H1 (cell line): ENCODE data around the gene SEMA4D. TPM values are rescaled to one million over a fixed set of nuclear protein-coding genes. Genes with fewer than 3 reads are reported as not detected.

Source experiments
- CTCF ChIA-PET: fragments of 300-600 bp; sonication (Branson Sonifier 250); formaldehyde crosslinking; loops from one replicate; lab custom pipeline; 2021; ENCODE audit not compliant: partially characterized antibody; lab: Charles Lee
- POLR2A ChIA-PET: fragments of 300-600 bp; sonication (Branson Sonifier 250); formaldehyde crosslinking; loops from one replicate; lab custom pipeline; 2021; ENCODE audit warnings: inconsistent platforms; ENCODE audit not compliant: partially characterized antibody; lab: Charles Lee
- DNase-seq, 2 experiments: peaks; one replicate each; pipeline versions ENCODE4 v3.0.0 to v3.0.0-alpha.2; 2010 to 2022; ENCODE audit warnings: low spot score in 2 of 2, low read depth in 1 of 2, mixed read lengths in 1 of 2
- FAIRE-seq: peaks from 2 replicates; lab custom pipeline; 2011; peaks lifted over from hg19 to GRCh38; lab: Jason Lieb, UNC
- H2AFZ ChIP-seq: 2 replicates; pipeline ENCODE4 v1.8.1; 2012; ENCODE audit warnings: low read length, inconsistent platforms
- H2AK5ac ChIP-seq: 2 replicates; pipeline ENCODE4 v1.6.1; 2013; ENCODE audit warnings: low read depth, low read length
- H2BK120ac ChIP-seq: replicated peaks from 2 replicates; pipeline ENCODE3; 2013; ENCODE audit warnings: low read depth, low read length, inconsistent platforms
- H2BK12ac ChIP-seq: 2 replicates; pipeline ENCODE4 v1.6.1; 2013; ENCODE audit warnings: low read depth, low read length
- H2BK15ac ChIP-seq: 2 replicates; pipeline ENCODE4 v1.6.1; 2013; ENCODE audit warnings: low read length
- H2BK20ac ChIP-seq: 2 replicates; pipeline ENCODE4 v1.6.1; 2013; ENCODE audit warnings: low read length
- H2BK5ac ChIP-seq: 2 replicates; pipeline ENCODE4 v1.6.1; 2013; ENCODE audit warnings: low read depth, low read length
- H3K14ac ChIP-seq: 2 replicates; pipeline ENCODE4 v1.6.1; 2013; ENCODE audit warnings: inconsistent platforms; ENCODE audit not compliant: insufficient read length
- H3K18ac ChIP-seq: 2 replicates; pipeline ENCODE4 v1.6.1; 2013; ENCODE audit warnings: low read length; ENCODE audit errors: extremely low read depth
- H3K23ac ChIP-seq: 2 replicates; pipeline ENCODE4 v1.6.1; 2013; ENCODE audit warnings: inconsistent platforms; ENCODE audit not compliant: insufficient read length
- H3K23me2 ChIP-seq: 2 replicates; pipeline ENCODE4 v1.6.1; 2013; ENCODE audit warnings: low read depth, low read length
- H3K27ac ChIP-seq: 2 replicates; pipeline ENCODE4 v1.6.1; 2011; ENCODE audit warnings: low read depth, low read length, inconsistent platforms
- H3K27me3 ChIP-seq, 4 experiments: replicated peaks in 1 of 4; 1 replicate in 1 of 4; 2 replicates in 3 of 4; pipeline versions ENCODE4 v1.6.1 to v1.8.1; 2011 to 2013; ENCODE audit warnings: low read length in 3 of 4, mild to moderate bottlenecking in 3 of 4, inconsistent platforms in 2 of 4, mixed read lengths in 2 of 4, moderate library complexity in 1 of 4; ENCODE audit not compliant: control insufficient read depth in 3 of 4, insufficient read depth in 3 of 4; ENCODE audit errors: extremely low read depth in 1 of 4
- H3K36me3 ChIP-seq, 4 experiments: 2 replicates each; pipeline versions ENCODE4 v1.6.1 to v1.8.1; 2011 to 2013; ENCODE audit warnings: mild to moderate bottlenecking in 4 of 4, low read length in 3 of 4, moderate library complexity in 2 of 4, control low read depth in 1 of 4, inconsistent platforms in 1 of 4; ENCODE audit not compliant: insufficient read depth in 4 of 4, control insufficient read depth in 2 of 4
- H3K4ac ChIP-seq: replicated peaks from 2 replicates; pipeline ENCODE3; 2013; ENCODE audit warnings: low read length, low read depth, mixed read lengths, inconsistent platforms; ENCODE audit not compliant: insufficient read length
- H3K4me1 ChIP-seq, 4 experiments: replicated peaks in 1 of 4; 1 replicate in 1 of 4; 2 replicates in 3 of 4; pipeline versions ENCODE4 v1.6.1 to v1.8.1; 2011 to 2013; ENCODE audit warnings: low read length in 3 of 4, inconsistent platforms in 2 of 4, mixed read lengths in 1 of 4; ENCODE audit not compliant: insufficient read depth in 4 of 4, control insufficient read depth in 3 of 4
- H3K4me2 ChIP-seq, 2 experiments: 2 replicates each; pipeline versions ENCODE4 v1.6.1 to v1.8.1; 2011 to 2013; ENCODE audit warnings: low read depth in 2 of 2, low read length in 2 of 2, control low read depth in 1 of 2, inconsistent platforms in 1 of 2, mild to moderate bottlenecking in 1 of 2; ENCODE audit not compliant: insufficient read depth in 1 of 2
- H3K4me3 ChIP-seq, 4 experiments: fragments of 200-600, 300-600 bp in 1 of 4; sonication (generic), shearing (Covaris generic), sonication (Bioruptor Twin) in 1 of 4; 2 replicates each; pipeline versions ENCODE4 v1.5.1 to v1.8.1; 2011 to 2016; ENCODE audit warnings: low read length in 4 of 4, low read depth in 3 of 4, control low read depth in 2 of 4, inconsistent platforms in 2 of 4, mild to moderate bottlenecking in 2 of 4, mixed read lengths in 1 of 4, moderate library complexity in 1 of 4; ENCODE audit not compliant: insufficient read depth in 2 of 4; ENCODE audit errors: extremely low read depth in 1 of 4
- H3K56ac ChIP-seq: replicated peaks from 2 replicates; pipeline ENCODE3; 2013; ENCODE audit warnings: low read depth, mild to moderate bottlenecking, mixed read lengths, low read length, inconsistent platforms; ENCODE audit not compliant: insufficient read length
- H3K79me1 ChIP-seq: 2 replicates; pipeline ENCODE4 v1.6.1; 2013; ENCODE audit warnings: low read depth, low read length, control low read depth
- H3K79me2 ChIP-seq, 2 experiments: 2 replicates each; pipeline versions ENCODE4 v1.6.1 to v1.8.1; 2012 to 2013; ENCODE audit warnings: low read length in 2 of 2, mild to moderate bottlenecking in 2 of 2, inconsistent platforms in 1 of 2; ENCODE audit not compliant: insufficient read depth in 2 of 2, control insufficient read depth in 1 of 2
- H3K9ac ChIP-seq, 4 experiments: replicated peaks in 1 of 4; 1 replicate in 1 of 4; 2 replicates in 3 of 4; pipeline versions ENCODE4 v1.6.1 to v1.8.1; 2011 to 2013; ENCODE audit warnings: low read depth in 3 of 4, low read length in 3 of 4, control low read depth in 2 of 4, mild to moderate bottlenecking in 2 of 4, moderate library complexity in 2 of 4, inconsistent platforms in 1 of 4; ENCODE audit errors: extremely low read depth in 1 of 4
- H3K9me3 ChIP-seq, 2 experiments: 2 replicates each; pipeline versions ENCODE4 v1.6.1 to v1.8.1; 2012 to 2013; ENCODE audit warnings: mild to moderate bottlenecking in 2 of 2, moderate library complexity in 2 of 2, control low read depth in 1 of 2, inconsistent platforms in 1 of 2, low read depth in 1 of 2, low read length in 1 of 2, mixed read lengths in 1 of 2; ENCODE audit not compliant: insufficient read depth in 2 of 2
- H4K20me1 ChIP-seq, 2 experiments: replicated peaks in 1 of 2; 2 replicates each; pipeline versions ENCODE3 to v1.8.1; 2011 to 2013; ENCODE audit warnings: inconsistent platforms in 2 of 2, low read length in 2 of 2, mild to moderate bottlenecking in 1 of 2; ENCODE audit not compliant: insufficient read depth in 2 of 2, control insufficient read depth in 1 of 2
- H4K5ac ChIP-seq: 2 replicates; pipeline ENCODE4 v1.6.1; 2013; ENCODE audit warnings: low read length, low read depth, mixed read lengths, inconsistent platforms; ENCODE audit not compliant: insufficient read length
- H4K8ac ChIP-seq: 2 replicates; pipeline ENCODE4 v1.8.0; 2013; ENCODE audit warnings: mild to moderate bottlenecking, moderate library complexity, low read length, inconsistent platforms; ENCODE audit not compliant: insufficient read depth; ENCODE audit errors: extremely low read depth
- H4K91ac ChIP-seq: replicated peaks from 2 replicates; pipeline ENCODE3; 2013; ENCODE audit warnings: low read length, mixed read lengths, inconsistent platforms; ENCODE audit not compliant: insufficient read length
- ASH2L ChIP-seq: fragments of 200-600, 300-600 bp; sonication (generic); IDR thresholded peaks from one replicate; pipeline ENCODE4 v1.7.1; 2017; ENCODE audit warnings: low read length
- CREB1 ChIP-seq: IDR thresholded peaks from 2 replicates; pipeline ENCODE4 v1.6.1; 2012; ENCODE audit warnings: inconsistent platforms
- EP300 ChIP-seq, 2 experiments: IDR thresholded peaks; 1 replicate in 1 of 2; 2 replicates in 1 of 2; pipeline ENCODE4 v1.6.1; 2011 to 2012; ENCODE audit warnings: low read depth in 2 of 2, low read length in 2 of 2, mild to moderate bottlenecking in 2 of 2, borderline replicate concordance in 1 of 2, inconsistent platforms in 1 of 2, moderate library complexity in 1 of 2
- GABPA ChIP-seq: IDR thresholded peaks from 2 replicates; pipeline ENCODE4 v1.6.1; 2011; ENCODE audit warnings: mild to moderate bottlenecking, low read length, moderate library complexity, borderline replicate concordance; ENCODE audit not compliant: insufficient read depth
- POLR2A ChIP-seq, 2 experiments: IDR thresholded peaks; 1 replicate in 1 of 2; 2 replicates in 1 of 2; pipeline ENCODE4 v1.6.1; 2011; ENCODE audit warnings: low read depth in 2 of 2, low read length in 2 of 2, mild to moderate bottlenecking in 2 of 2; ENCODE audit errors: control extremely low read depth in 1 of 2
- RXRA ChIP-seq: IDR thresholded peaks from 2 replicates; pipeline ENCODE4 v1.6.1; 2011; ENCODE audit warnings: low read depth, mild to moderate bottlenecking, low read length, moderate library complexity; ENCODE audit not compliant: insufficient read depth
- SP2 ChIP-seq: IDR thresholded peaks from 2 replicates; pipeline ENCODE4 v1.6.1; 2012; ENCODE audit warnings: mild to moderate bottlenecking, low read length, inconsistent platforms
- TBP ChIP-seq: IDR thresholded peaks from 2 replicates; pipeline ENCODE4 v1.6.1; 2011; ENCODE audit warnings: low read depth, low read length, improper control_type of control experiment
- WGBS, 2 experiments: shearing (Covaris generic) in 1 of 2; methylation state at CpG; one replicate each; pipeline versions ENCODE4 v1.1.6 to v1.1.7; 2013 to 2015; ENCODE audit warnings: low lambda C conversion rate in 2 of 2, mixed read lengths in 2 of 2, inconsistent platforms in 1 of 2, low coverage in 1 of 2, missing lambda C conversion rate in 1 of 2; ENCODE audit not compliant: insufficient replicate concordance in 2 of 2, insufficient coverage in 1 of 2, insufficient read length in 1 of 2; ENCODE audit errors: extremely low coverage in 1 of 2, missing lambda C conversion rate in 1 of 2; 5-methylcytosine and 5-hydroxymethylcytosine counted together
- polyA plus RNA-seq, 7 experiments: library from polyadenylated mRNA; depleted of rRNA in 3 of 7; stranded (reverse) in 5 of 7; unstranded in 2 of 7; fragments of >200 nt in 5 of 7; fragments of 200-250 nt in 2 of 7; gene quantifications; 1 replicate in 5 of 7; 2 replicates in 1 of 7; 4 replicates in 1 of 7; pipeline versions ENCODE4 v1.2.1 to v1.2.3, GENCODE V29; 2011 to 2013; ENCODE audit warnings: missing spikeins in 2 of 7, mixed read lengths in 2 of 7
- total RNA-seq: library from RNA; stranded (reverse); fragmentation: NEBNext Ultra II Directional; extraction: Animal tissue kit (Norgen Biotek cat#: 25700); gene quantifications from 2 replicates; pipeline ENCODE4 v1.2.1, GENCODE V29; 2021
- TF ChIP-seq, protein P1 (sequence below): IDR thresholded peaks from 2 replicates; pipeline ENCODE4 v1.6.1; 2012; ENCODE audit warnings: inconsistent platforms

SEMA4D gene
- total and polyA plus RNA-seq, 2 of the 8 experiments (the other 6 are each of a cell fraction or from before 2014, with no cell fraction given): 21.0 to 70.4 TPM

DNA sequence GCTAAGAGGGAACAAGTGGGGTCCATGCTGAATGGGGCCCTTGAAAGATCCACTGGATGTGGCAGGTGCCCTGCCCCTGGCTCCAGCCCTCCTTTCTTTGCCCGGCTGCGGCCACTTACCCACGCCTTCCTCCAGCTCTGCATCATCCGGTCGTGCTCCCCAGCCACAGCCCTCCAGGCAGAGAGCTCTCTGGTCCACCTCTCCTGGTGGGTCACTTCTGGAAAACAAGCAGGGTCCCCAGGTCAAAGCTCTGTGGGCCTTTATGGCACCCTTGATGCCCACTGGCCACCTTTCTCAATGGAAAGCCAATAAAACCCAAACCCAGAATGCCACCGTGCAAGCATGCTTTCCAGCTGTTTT is 134.6 kb downstream of the SEMA4D start:
- Histone ChIP-seq H3K9ac (no peak overlapping the region), H3K56ac (no peak overlapping the region), H2AK5ac (no peak overlapping the region), H3K14ac (no peak overlapping the region), H3K79me2 (no peaks in the 10 kb centered on the region), H3K4me1 (no peaks in the 10 kb centered on the region), H2BK5ac (no peak overlapping the region), H3K79me1 (no peaks in the 10 kb centered on the region), H3K27ac (no peak overlapping the region), H2AFZ (no peak overlapping the region), H3K36me3 (peaks cover 18 to 37% (median 31%) of the 10 kb centered on the region in 4 experiments), H3K4me3 (no peak overlapping the region), H3K23me2 (no peaks in the 10 kb centered on the region), H2BK12ac (no peak overlapping the region), H3K27me3 (no peaks in the 10 kb centered on the region), H3K4ac (no peak overlapping the region), H3K18ac (no peak overlapping the region), H2BK15ac (no peak overlapping the region), H4K91ac (no peak overlapping the region), H4K5ac (no peak overlapping the region), H3K23ac (no peak overlapping the region), H4K20me1 (peaks cover under 1 to 5% of the 10 kb centered on the region in 2 experiments), H3K4me2 (no peak overlapping the region), H2BK20ac (no peak overlapping the region), H2BK120ac (no peak overlapping the region), H3K9me3 (no peaks in the 10 kb centered on the region), H4K8ac (no peak overlapping the region)
- no peak for DNase-seq
- FAIRE-seq: no peak
- WGBS, 2 experiments: 91% methylated on average over 6 of the region's 6 CpGs; no CpG with 5 or more reads in 1 of the 2 experiments
- TF ChIP-seq RXRA (no peak), TBP (no peak), ASH2L (no peak), SP2 (no peak), GABPA (no peak), CREB1 (no peak), EP300 (IDR thresholded peaks at IDR 0.05; ENCODE audit: borderline replicate concordance in 1 of 2, low read depth in 2 of 2, low read length in 2 of 2) (no peak), POLR2A (IDR thresholded peaks at IDR 0.05; ENCODE audit: control extremely low read depth in 1 of 2, low read depth in 2 of 2, low read length in 2 of 2) (no peak)
- TF ChIP-seq, protein P1, sequence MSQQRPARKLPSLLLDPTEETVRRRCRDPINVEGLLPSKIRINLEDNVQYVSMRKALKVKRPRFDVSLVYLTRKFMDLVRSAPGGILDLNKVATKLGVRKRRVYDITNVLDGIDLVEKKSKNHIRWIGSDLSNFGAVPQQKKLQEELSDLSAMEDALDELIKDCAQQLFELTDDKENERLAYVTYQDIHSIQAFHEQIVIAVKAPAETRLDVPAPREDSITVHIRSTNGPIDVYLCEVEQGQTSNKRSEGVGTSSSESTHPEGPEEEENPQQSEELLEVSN: no peak
- CTCF ChIA-PET: interaction anchor here (0.8 to 1.2 kb wide), 4 partner anchors 9 to 47 kb away, joined by 3 to 4 read pairs (median 4); no protein-coding TSS in a partner anchor
- POLR2A ChIA-PET: interaction anchor here (0.7 to 2.6 kb wide), 4 partner anchors 9 to 185 kb away, joined by 3 to 12 read pairs (median 3); no protein-coding TSS in a partner anchor
